ENCODE results near the gene NRXN3. TPM values are rescaled to one million over a fixed set of nuclear protein-coding genes. Genes with fewer than 3 reads are reported as not detected.

NRXN3 gene
- total and polyA plus RNA-seq, 4 donors = 1.4 to 8.3 (median 4.4) TPM

DNA sequence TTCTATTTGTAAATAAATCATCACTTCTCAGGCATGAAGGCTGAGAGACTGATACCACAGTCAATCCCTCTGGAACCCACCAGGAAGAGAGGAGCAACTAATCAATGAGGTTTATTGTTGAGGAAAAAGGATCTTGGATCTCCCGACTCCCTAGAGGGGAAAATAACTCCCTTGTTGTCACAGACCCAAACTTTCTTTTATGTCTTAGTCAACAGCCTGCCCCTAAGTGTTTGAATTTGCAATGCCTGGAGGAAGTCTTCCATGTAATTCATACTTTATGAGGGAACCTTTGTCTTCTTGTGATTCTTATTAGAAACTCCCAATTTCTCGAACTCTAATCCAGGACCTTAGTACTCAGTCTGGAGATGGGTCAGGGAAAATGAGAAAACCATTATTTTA, 1235.3 kb downstream of the NRXN3 start:
- ATAC-seq (ENCODE audit: insufficient read depth, low FRiP score) = no peak
- Histone ChIP-seq H3K27me3 (ENCODE audit: control insufficient read depth in 3 of 3, insufficient read depth in 3 of 3, low read length in 2 of 3) (peaks cover 0 to 13% (median 0%) of the 10 kb centered on the region in 3 donors), H3K9me3 (ENCODE audit: control insufficient read depth in 4 of 4, insufficient read depth in 3 of 4, low read length in 3 of 4) (peaks cover 0 to 3% (median 0%) of the 10 kb centered on the region in 4 donors), H3K36me3 (ENCODE audit: control insufficient read depth in 4 of 4, insufficient read depth in 4 of 4, low read length in 4 of 4) (no peaks in the 10 kb centered on the region), H3K9ac (ENCODE audit: insufficient read depth in 1 of 2, low read length in 2 of 2) (no peak overlapping the region), H3K4me1 (ENCODE audit: control insufficient read depth in 5 of 5, insufficient read depth in 5 of 5, low read length in 5 of 5) (no peaks in the 10 kb centered on the region), H3K27ac (ENCODE audit: low read depth in 1 of 2, low read length in 1 of 2) (no peak overlapping the region), H3K4me3 (no peak overlapping the region)
- WGBS, 2 donors = 78 to 82% methylated on average over 2 of the region's 2 CpGs
- TF ChIP-seq, protein P1, sequence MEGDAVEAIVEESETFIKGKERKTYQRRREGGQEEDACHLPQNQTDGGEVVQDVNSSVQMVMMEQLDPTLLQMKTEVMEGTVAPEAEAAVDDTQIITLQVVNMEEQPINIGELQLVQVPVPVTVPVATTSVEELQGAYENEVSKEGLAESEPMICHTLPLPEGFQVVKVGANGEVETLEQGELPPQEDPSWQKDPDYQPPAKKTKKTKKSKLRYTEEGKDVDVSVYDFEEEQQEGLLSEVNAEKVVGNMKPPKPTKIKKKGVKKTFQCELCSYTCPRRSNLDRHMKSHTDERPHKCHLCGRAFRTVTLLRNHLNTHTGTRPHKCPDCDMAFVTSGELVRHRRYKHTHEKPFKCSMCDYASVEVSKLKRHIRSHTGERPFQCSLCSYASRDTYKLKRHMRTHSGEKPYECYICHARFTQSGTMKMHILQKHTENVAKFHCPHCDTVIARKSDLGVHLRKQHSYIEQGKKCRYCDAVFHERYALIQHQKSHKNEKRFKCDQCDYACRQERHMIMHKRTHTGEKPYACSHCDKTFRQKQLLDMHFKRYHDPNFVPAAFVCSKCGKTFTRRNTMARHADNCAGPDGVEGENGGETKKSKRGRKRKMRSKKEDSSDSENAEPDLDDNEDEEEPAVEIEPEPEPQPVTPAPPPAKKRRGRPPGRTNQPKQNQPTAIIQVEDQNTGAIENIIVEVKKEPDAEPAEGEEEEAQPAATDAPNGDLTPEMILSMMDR (IDR thresholded peaks at IDR 0.05; ENCODE audit: control extremely low read depth, extremely low read depth) = no peak
- no peak for DNase-seq

DNA sequence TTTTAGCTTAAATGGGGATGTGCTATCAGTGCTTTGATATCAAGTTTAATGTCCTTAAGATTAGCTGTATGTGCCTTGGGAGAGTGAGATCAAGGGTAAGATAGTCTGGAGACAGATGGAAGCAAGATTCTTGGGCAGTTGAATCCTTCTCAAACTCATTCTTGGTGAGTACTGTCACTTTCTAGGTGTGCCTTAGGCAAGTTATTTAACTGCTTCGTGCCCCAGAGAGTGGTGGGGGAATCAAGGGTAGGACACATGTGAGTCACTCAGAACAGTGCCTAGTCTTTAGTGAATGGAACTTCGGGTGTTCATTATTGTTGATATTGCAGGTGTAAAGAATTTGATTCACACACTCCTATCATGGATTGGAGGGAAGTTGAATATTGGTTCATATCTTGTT, 1237.4 kb downstream of the NRXN3 start:
- DNase-seq = no peak
- H3K4me3 ChIP-seq = no peak overlapping the region
- 52 to 72% methylated on average over 2 of the region's 2 CpGs for WGBS, 2 donors
- no peaks in the 10 kb centered on the region for H3K36me3 ChIP-seq (ENCODE audit: control insufficient read depth in 4 of 4, insufficient read depth in 4 of 4, low read length in 4 of 4)
- H3K9ac ChIP-seq (ENCODE audit: insufficient read depth in 1 of 2, low read length in 2 of 2) = no peak overlapping the region
- peaks cover 0 to 20% (median 0%) of the 10 kb centered on the region in 3 donors for H3K27me3 ChIP-seq (ENCODE audit: control insufficient read depth in 3 of 3, insufficient read depth in 3 of 3, low read length in 2 of 3)
- TF ChIP-seq, protein P1 (IDR thresholded peaks at IDR 0.05; ENCODE audit: control extremely low read depth, extremely low read depth) = no peak
- H3K9me3 ChIP-seq (ENCODE audit: control insufficient read depth in 4 of 4, insufficient read depth in 3 of 4, low read length in 3 of 4) = no peaks in the 10 kb centered on the region
- H3K27ac ChIP-seq (ENCODE audit: low read depth in 1 of 2, low read length in 1 of 2) = no peak overlapping the region
- no peak for ATAC-seq (ENCODE audit: insufficient read depth, low FRiP score)
- no peaks in the 10 kb centered on the region for H3K4me1 ChIP-seq (ENCODE audit: control insufficient read depth in 5 of 5, insufficient read depth in 5 of 5, low read length in 5 of 5)

DNA sequence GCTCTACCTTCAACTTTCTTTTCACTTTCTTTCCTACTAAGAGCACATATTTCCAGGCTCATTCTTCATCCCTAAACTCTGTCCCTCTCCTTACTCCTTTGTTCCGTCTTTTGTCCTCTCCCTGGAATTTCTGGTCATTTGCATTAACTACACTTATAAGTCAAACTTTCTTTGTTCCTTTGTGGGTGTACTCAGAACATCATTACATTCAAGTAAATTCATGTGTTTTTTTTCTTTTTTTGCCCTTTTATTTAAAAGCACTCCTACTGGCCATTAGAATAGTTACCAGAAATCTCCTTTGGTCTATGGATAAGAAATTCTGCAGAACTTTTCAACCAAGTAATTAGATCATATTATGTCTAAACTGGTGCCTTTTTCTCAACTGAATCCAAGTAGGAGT, 1238.5 kb downstream of the NRXN3 start:
- DNase-seq (no peak), ATAC-seq (ENCODE audit: insufficient read depth, low FRiP score) (no peak)
- no peaks in the 10 kb centered on the region for H3K9me3 ChIP-seq (ENCODE audit: control insufficient read depth in 4 of 4, insufficient read depth in 3 of 4, low read length in 3 of 4)
- H3K27ac ChIP-seq (ENCODE audit: low read depth in 1 of 2, low read length in 1 of 2) = no peak overlapping the region
- WGBS, 2 donors = 77 to 90% methylated on average over 1 of the region's 1 CpG
- H3K4me3 ChIP-seq = no peak overlapping the region
- no peak overlapping the region for H3K9ac ChIP-seq (ENCODE audit: insufficient read depth in 1 of 2, low read length in 2 of 2)
- H3K36me3 ChIP-seq (ENCODE audit: control insufficient read depth in 4 of 4, insufficient read depth in 4 of 4, low read length in 4 of 4) = no peaks in the 10 kb centered on the region
- TF ChIP-seq, protein P1 (IDR thresholded peaks at IDR 0.05; ENCODE audit: control extremely low read depth, extremely low read depth) = no peak
- no peaks in the 10 kb centered on the region for H3K4me1 ChIP-seq (ENCODE audit: control insufficient read depth in 5 of 5, insufficient read depth in 5 of 5, low read length in 5 of 5)
- H3K27me3 ChIP-seq (ENCODE audit: control insufficient read depth in 3 of 3, insufficient read depth in 3 of 3, low read length in 2 of 3) = peaks cover 0 to 20% (median 0%) of the 10 kb centered on the region in 3 donors

All from lung (tissue), 12 donors.